Sigmoid colon (tissue), 4 donors: ENCODE measurements around the gene MAGEA9B.
"Not testable (repeated sequence)": the region's sequence is repeated elsewhere in the genome, so short reads cannot be mapped to it uniquely, and the experiment has no call there.

Source experiments
- CTCF ChIP-seq, 4 experiments: fragments of 450-650 bp in 3 of 4; fragments of 200-600 bp in 1 of 4; IDR thresholded peaks; one replicate each; pipeline ENCODE4 v1.5.1; 2016 to 2019; ENCODE audit warnings: antibody characterized with exemption in 4 of 4, mild to moderate bottlenecking in 3 of 4, moderate library complexity in 2 of 4
- EP300 ChIP-seq, 4 donors: sonication (generic); formaldehyde crosslinking; IDR thresholded peaks; one replicate each; pipeline ENCODE4 v1.6.1; 2017; ENCODE audit warnings: antibody characterized with exemption in 4 of 4
- POLR2A ChIP-seq, 2 donors: fragments of 450-650 bp; IDR thresholded peaks; one replicate each; pipeline ENCODE4 v1.6.1; 2016; ENCODE audit warnings: antibody characterized with exemption in 2 of 2, mild to moderate bottlenecking in 2 of 2, moderate library complexity in 2 of 2
- POLR2AphosphoS5 ChIP-seq, 4 donors: sonication (generic); formaldehyde crosslinking; IDR thresholded peaks; one replicate each; pipeline ENCODE4 v1.6.1; 2017; ENCODE audit warnings: antibody characterized with exemption in 4 of 4

DNA sequence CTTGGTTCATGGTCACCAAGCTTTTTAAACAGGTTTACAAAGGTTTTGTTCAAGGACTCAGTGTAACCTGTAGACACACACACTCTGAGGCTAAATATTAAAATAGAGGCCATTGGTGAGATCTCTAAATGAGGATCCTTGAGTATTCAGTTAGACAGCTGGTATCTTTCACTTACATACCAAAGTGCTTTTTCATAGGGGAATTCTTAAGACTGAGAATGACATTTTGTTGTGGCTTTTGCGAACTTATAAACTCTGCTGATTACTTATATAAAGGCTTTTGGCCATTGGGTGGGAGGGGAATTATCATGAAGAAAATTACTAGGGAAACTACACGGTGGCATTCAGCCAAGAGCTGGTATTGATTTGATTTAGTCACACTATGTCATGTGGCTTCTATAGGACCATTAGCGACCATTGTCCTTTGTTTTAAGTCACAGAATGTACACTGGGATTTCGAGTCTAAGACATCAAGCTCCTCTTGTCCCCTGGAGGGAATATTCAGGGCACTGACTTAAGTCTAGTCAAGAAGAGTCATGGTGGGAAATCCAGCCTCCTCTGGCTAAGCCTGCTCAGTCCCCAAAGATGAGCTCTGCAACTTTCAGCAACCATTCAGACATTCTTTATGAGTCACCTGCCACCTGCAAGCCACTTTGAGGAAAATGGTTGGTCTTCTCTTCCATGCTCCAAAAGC lies 35.9 kb downstream of the MAGEA9B start:
- TF ChIP-seq POLR2AphosphoS5, CTCF, POLR2A, EP300 (IDR thresholded peaks at IDR 0.05): not testable (repeated sequence)
